ENCODE data around the gene MDN1. TPM values are rescaled to one million over a fixed set of nuclear protein-coding genes. Genes with fewer than 3 reads are reported as not detected.

The MDN1 gene
- total RNA-seq, 1 experiment from 2014 or later = 117 TPM

GRCh38 chr6:89786970-89787369 is 32.6 kb downstream of the MDN1 start:
- Histone ChIP-seq H2BK5ac (ENCODE audit: insufficient read length, low read length) (no peak overlapping the region), H4K5ac (ENCODE audit: insufficient read length, low read depth, low read length) (no peak overlapping the region), H3K79me2 (ENCODE audit: insufficient read depth, low read length) (no peaks in the 10 kb centered on the region), H3K9me3 (ENCODE audit: control insufficient read depth, low read depth, low read length) (no peaks in the 10 kb centered on the region), H3T11ph (ENCODE audit: low read length) (no peak overlapping the region), H3K4me2 (ENCODE audit: insufficient read depth, insufficient read length, low read length) (no peak overlapping the region), H3K4ac (ENCODE audit: low read depth, low read length) (no peak overlapping the region), H3K18ac (ENCODE audit: insufficient read length, low read depth, low read length) (no peak overlapping the region), H2BK20ac (ENCODE audit: low read depth, low read length, poor library complexity, severe bottlenecking) (no peak overlapping the region), H4K8ac (replicated peaks; ENCODE audit: insufficient read length, low read depth, low read length) (no peak overlapping the region), H2BK15ac (ENCODE audit: low read depth, low read length) (no peak overlapping the region), H3K79me1 (ENCODE audit: insufficient read depth, low read depth, low read length, poor library complexity, severe bottlenecking) (peaks cover 3% of the 10 kb centered on the region), H3K27ac (ENCODE audit: insufficient read length, low read depth, low read length) (no peak overlapping the region), H2BK120ac (ENCODE audit: low read depth, low read length, poor library complexity, severe bottlenecking) (no peak overlapping the region), H4K91ac (ENCODE audit: insufficient read length, low read depth, low read length) (no peak overlapping the region), H2AK5ac (ENCODE audit: insufficient read length, low read length) (no peak overlapping the region), H3K9ac (ENCODE audit: extremely low read depth, insufficient read length, low read length) (no peak overlapping the region), H3K23ac (ENCODE audit: insufficient read length, low read depth, low read length) (no peak overlapping the region), H3K27me3 (ENCODE audit: insufficient read depth, low read length) (no peaks in the 10 kb centered on the region), H3K14ac (ENCODE audit: insufficient read depth, low read length) (no peak overlapping the region), H4K20me1 (ENCODE audit: control insufficient read depth, insufficient read depth, insufficient read length) (no peaks in the 10 kb centered on the region), H3K23me2 (ENCODE audit: insufficient read length, low read depth, low read length, poor library complexity, severe bottlenecking) (no peaks in the 10 kb centered on the region), H2BK12ac (ENCODE audit: insufficient read length, low read depth, low read length) (no peak overlapping the region), H3K4me1 (ENCODE audit: insufficient read depth, low read length) (no peaks in the 10 kb centered on the region), H3K56ac (ENCODE audit: insufficient read length, low read depth, low read length) (no peak overlapping the region), H2AFZ (ENCODE audit: low read length) (no peak overlapping the region)
- TF ChIP-seq CTCF (conservative IDR thresholded peaks at IDR 0.05) = no peak
- Mint-ChIP-seq H3K27me3 (ENCODE audit: low read depth) (no peaks in the 10 kb centered on the region), H3K27ac (no peak overlapping the region), H3K4me3 (no peak overlapping the region), H3K4me1 (no peaks in the 10 kb centered on the region), H3K9me3 (peaks cover 2 to 5% of the 10 kb centered on the region in 2 experiments; a peak in 2 of 5 replicates), H3K36me3 (ENCODE audit: insufficient read depth in 1 of 3, low read depth in 3 of 3) (peaks cover 71 to 84% (median 83%) of the 10 kb centered on the region in 3 experiments)
- DNase-seq = no peak
- WGBS (ENCODE audit: extremely low coverage, insufficient read length, low lambda C conversion rate) = no CpG with 5 or more reads among the region's 2 CpGs
